Measurements from ENCODE around the gene DALRD3.

GRCh38 chr3:49015072-49015471 lies 3.3 kb downstream of the DALRD3 start:
- TF ChIP-seq POLR2A (IDR thresholded peaks at IDR 0.05; ENCODE audit: low read length) (no peak), JUNB (IDR thresholded peaks at IDR 0.05) (no peak), CTCF (IDR thresholded peaks at IDR 0.05) (no peak), FOSB (CRISPR knock-in tag; IDR thresholded peaks at IDR 0.05) (no peak), RNF2 (IDR thresholded peaks at IDR 0.05; ENCODE audit: borderline replicate concordance, low read depth) (no peak), RAD21 (conservative IDR thresholded peaks at IDR 0.05 in 1 of 2, IDR thresholded peaks at IDR 0.05 in 1 of 2) (no peak), CHD4 (IDR thresholded peaks at IDR 0.05; ENCODE audit: borderline replicate concordance) (no peak), HDAC2 (IDR thresholded peaks at IDR 0.05) (no peak)
